Cardiac fibroblast (primary cell): Measurements from ENCODE around the gene MBP.

Experiments used
- DNase-seq, 2 donors: peaks; one replicate each; pipeline versions ENCODE4 v3.0.0 to v3.0.0-alpha.2; 2010; ENCODE audit warnings: low read depth in 2 of 2
- H3K4me3 ChIP-seq, 2 donors: replicated peaks in 1 of 2; 1 replicate in 1 of 2; 2 replicates in 1 of 2; pipeline ENCODE4 v1.5.1; 2011; ENCODE audit warnings: low read depth in 2 of 2, low read length in 2 of 2, mild to moderate bottlenecking in 2 of 2, moderate library complexity in 1 of 2
- CTCF ChIP-seq: IDR thresholded peaks from one replicate; pipeline ENCODE4 v1.5.1; 2011; ENCODE audit warnings: low read depth, mild to moderate bottlenecking, low read length, inconsistent platforms

Gene MBP

DNA sequence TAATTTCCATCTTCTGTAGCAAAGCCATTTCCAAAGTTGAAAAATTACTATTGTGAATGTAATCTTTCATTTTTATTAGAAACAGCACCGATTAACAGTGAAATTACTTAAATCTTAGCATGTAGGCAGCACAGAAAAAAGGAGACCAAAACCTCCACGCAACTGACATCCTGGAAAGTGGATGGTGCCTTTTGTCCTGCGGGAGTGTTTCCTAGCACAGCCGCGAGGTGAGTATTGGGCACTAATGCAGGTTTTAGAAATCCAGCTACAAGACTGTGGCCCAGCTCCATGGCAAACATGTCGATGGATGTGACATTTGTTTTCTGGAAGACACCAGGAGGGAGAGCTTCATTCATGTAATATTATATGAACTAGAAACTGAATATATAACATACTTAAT is 86.9 kb downstream of the MBP start:
- no peak for DNase-seq
- no peak for TF ChIP-seq CTCF

GRCh38 chr18:77044866-77045664 is 87.5 kb downstream of the MBP start:
- no peak for DNase-seq
- no peak overlapping the region for H3K4me3 ChIP-seq
- TF ChIP-seq CTCF = no peak

More for the DNA sequence above, 86.9 kb downstream of the MBP start:
- no peak overlapping the region for H3K4me3 ChIP-seq

GRCh38 chr18:77043541-77044280 is 88.9 kb downstream of the MBP start:
- DNase-seq = no peak
- H3K4me3 ChIP-seq = no peak overlapping the region
- no peak for TF ChIP-seq CTCF

- no peak for DNase-seq
- no peak for TF ChIP-seq CTCF
- no peak overlapping the region for H3K4me3 ChIP-seq
Measured at GRCh38 chr18:77042583-77042982, 90.0 kb downstream of the MBP start.

GRCh38 chr18:77039196-77040130 is 93.1 kb downstream of the MBP start:
- H3K4me3 ChIP-seq = no peak overlapping the region
- DNase-seq = no peak

More at GRCh38 chr18:77039196-77040130, 93.1 kb downstream of the MBP start:
- no peak for TF ChIP-seq CTCF
